Measurements from ENCODE around the gene ZNF622.

DNA sequence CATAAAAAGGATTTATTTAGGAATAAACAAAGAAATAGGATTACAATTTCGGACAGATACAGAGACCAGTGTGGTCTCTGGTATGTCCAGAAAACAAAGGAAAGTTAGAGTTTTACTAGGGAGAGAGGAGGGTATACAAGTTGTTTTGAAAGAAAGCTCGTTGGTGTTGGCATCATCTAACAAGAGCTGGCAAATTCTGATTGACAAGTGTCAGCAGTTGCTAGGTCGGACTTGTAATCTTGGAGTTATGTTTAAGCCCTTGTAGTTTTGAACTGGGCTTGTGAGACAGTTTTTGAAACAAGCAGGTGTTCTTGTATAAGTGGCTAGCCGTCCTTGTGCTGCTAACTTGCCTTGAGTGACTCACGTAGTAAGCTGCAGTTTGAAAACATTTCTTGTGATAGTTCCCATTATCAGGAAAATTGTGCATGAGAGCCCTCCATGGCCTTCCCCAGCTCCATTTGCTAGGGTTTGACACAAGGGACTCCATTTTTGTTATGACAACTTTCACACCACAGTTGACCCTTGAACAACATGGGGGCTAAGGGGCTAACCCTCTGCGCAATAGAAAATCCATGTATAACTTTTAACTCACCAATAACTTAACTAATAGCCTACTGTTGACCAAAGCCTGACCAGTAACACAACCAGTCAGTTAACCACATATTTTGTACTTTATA, 48.1 kb downstream of the ZNF622 start:
- TF ChIP-seq, protein P1, sequence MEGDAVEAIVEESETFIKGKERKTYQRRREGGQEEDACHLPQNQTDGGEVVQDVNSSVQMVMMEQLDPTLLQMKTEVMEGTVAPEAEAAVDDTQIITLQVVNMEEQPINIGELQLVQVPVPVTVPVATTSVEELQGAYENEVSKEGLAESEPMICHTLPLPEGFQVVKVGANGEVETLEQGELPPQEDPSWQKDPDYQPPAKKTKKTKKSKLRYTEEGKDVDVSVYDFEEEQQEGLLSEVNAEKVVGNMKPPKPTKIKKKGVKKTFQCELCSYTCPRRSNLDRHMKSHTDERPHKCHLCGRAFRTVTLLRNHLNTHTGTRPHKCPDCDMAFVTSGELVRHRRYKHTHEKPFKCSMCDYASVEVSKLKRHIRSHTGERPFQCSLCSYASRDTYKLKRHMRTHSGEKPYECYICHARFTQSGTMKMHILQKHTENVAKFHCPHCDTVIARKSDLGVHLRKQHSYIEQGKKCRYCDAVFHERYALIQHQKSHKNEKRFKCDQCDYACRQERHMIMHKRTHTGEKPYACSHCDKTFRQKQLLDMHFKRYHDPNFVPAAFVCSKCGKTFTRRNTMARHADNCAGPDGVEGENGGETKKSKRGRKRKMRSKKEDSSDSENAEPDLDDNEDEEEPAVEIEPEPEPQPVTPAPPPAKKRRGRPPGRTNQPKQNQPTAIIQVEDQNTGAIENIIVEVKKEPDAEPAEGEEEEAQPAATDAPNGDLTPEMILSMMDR (IDR thresholded peaks at IDR 0.05; ENCODE audit: low read depth, low read length): no peak
- no peak for TF ChIP-seq EZH2phosphoT487 (IDR thresholded peaks at IDR 0.05; ENCODE audit: low read depth)
